ENCODE results near the gene THOP1. TPM values are rescaled to one million over a fixed set of nuclear protein-coding genes. Genes with fewer than 3 reads are reported as not detected.

The THOP1 gene
- total and polyA plus RNA-seq, 4 donors: 23.8 to 71.9 (median 64.6) TPM

- no peaks in the 10 kb centered on the region for H3K27me3 ChIP-seq (ENCODE audit: control insufficient read depth in 3 of 3, insufficient read depth in 3 of 3, low read length in 2 of 3)
- no peak for TF ChIP-seq CTCF (IDR thresholded peaks at IDR 0.05; ENCODE audit: control extremely low read depth, extremely low read depth)
- 92 to 95% methylated on average over 13 of the region's 13 CpGs for WGBS, 2 donors
- ATAC-seq (ENCODE audit: insufficient read depth, low FRiP score) (no peak), DNase-seq (no peak)
- peaks cover 3 to 47% (median 24%) of the 10 kb centered on the region in 4 donors for H3K36me3 ChIP-seq (ENCODE audit: control insufficient read depth in 4 of 4, insufficient read depth in 4 of 4, low read length in 4 of 4)
- peaks cover 0 to 34% (median 17%) of the 10 kb centered on the region in 4 donors for H3K9me3 ChIP-seq (ENCODE audit: control insufficient read depth in 4 of 4, insufficient read depth in 3 of 4, low read length in 3 of 4)
- no peak overlapping the region for H3K27ac ChIP-seq (ENCODE audit: low read depth in 1 of 2, low read length in 1 of 2)
- no peak overlapping the region for H3K4me3 ChIP-seq
- peaks cover 0 to 9% (median 6%) of the 10 kb centered on the region in 5 donors for H3K4me1 ChIP-seq (ENCODE audit: control insufficient read depth in 5 of 5, insufficient read depth in 5 of 5, low read length in 5 of 5)
- H3K9ac ChIP-seq (ENCODE audit: insufficient read depth in 1 of 2, low read length in 2 of 2): no peak overlapping the region
Observed at GRCh38 chr19:2846180-2846894, 61.0 kb downstream of the THOP1 start.

- 95 to 99% methylated on average over 3 of the region's 3 CpGs for WGBS, 2 donors
- H3K27me3 ChIP-seq (ENCODE audit: control insufficient read depth in 3 of 3, insufficient read depth in 3 of 3, low read length in 2 of 3): no peaks in the 10 kb centered on the region
- H3K27ac ChIP-seq (ENCODE audit: low read depth in 1 of 2, low read length in 1 of 2): no peak overlapping the region
- peaks cover 3 to 39% (median 22%) of the 10 kb centered on the region in 4 donors for H3K9me3 ChIP-seq (ENCODE audit: control insufficient read depth in 4 of 4, insufficient read depth in 3 of 4, low read length in 3 of 4)
- ATAC-seq (ENCODE audit: insufficient read depth, low FRiP score) (no peak), DNase-seq (no peak)
- peaks cover 0 to 4% (median 2%) of the 10 kb centered on the region in 5 donors for H3K4me1 ChIP-seq (ENCODE audit: control insufficient read depth in 5 of 5, insufficient read depth in 5 of 5, low read length in 5 of 5)
- H3K36me3 ChIP-seq (ENCODE audit: control insufficient read depth in 4 of 4, insufficient read depth in 4 of 4, low read length in 4 of 4): peaks cover 9 to 59% (median 36%) of the 10 kb centered on the region in 4 donors
- TF ChIP-seq CTCF (IDR thresholded peaks at IDR 0.05; ENCODE audit: control extremely low read depth, extremely low read depth): no peak
- no peak overlapping the region for H3K9ac ChIP-seq (ENCODE audit: insufficient read depth in 1 of 2, low read length in 2 of 2)
- H3K4me3 ChIP-seq: peak overlapping the region; percentile 4
Observed at GRCh38 chr19:2847507-2847906, 62.2 kb downstream of the THOP1 start.

- ATAC-seq (ENCODE audit: insufficient read depth, low FRiP score): no peak
- Histone ChIP-seq H3K9ac (ENCODE audit: insufficient read depth in 1 of 2, low read length in 2 of 2) (no peak overlapping the region), H3K9me3 (ENCODE audit: control insufficient read depth in 4 of 4, insufficient read depth in 3 of 4, low read length in 3 of 4) (peaks cover 14 to 50% (median 32%) of the 10 kb centered on the region in 4 donors), H3K36me3 (ENCODE audit: control insufficient read depth in 4 of 4, insufficient read depth in 4 of 4, low read length in 4 of 4) (peaks cover 18 to 70% (median 47%) of the 10 kb centered on the region in 4 donors), H3K4me3 (no peak overlapping the region), H3K4me1 (ENCODE audit: control insufficient read depth in 5 of 5, insufficient read depth in 5 of 5, low read length in 5 of 5) (peaks cover 0 to 3% (median 0%) of the 10 kb centered on the region in 5 donors), H3K27me3 (ENCODE audit: control insufficient read depth in 3 of 3, insufficient read depth in 3 of 3, low read length in 2 of 3) (no peaks in the 10 kb centered on the region), H3K27ac (ENCODE audit: low read depth in 1 of 2, low read length in 1 of 2) (no peak overlapping the region)
- DNase-seq: no peak
- TF ChIP-seq CTCF (IDR thresholded peaks at IDR 0.05; ENCODE audit: control extremely low read depth, extremely low read depth): no peak
- whole genome bisulfite sequencing, 2 donors: 85% methylated on average over 4 of the region's 4 CpGs
Observed at GRCh38 chr19:2848616-2849015, 63.3 kb downstream of the THOP1 start.

Data from lung (tissue), 12 donors.